Sigmoid colon (tissue), 4 donors: ENCODE results near the gene SV2B.

Experiments used
- CTCF ChIP-seq, 4 experiments: fragments of 450-650 bp in 3 of 4; fragments of 200-600 bp in 1 of 4; IDR thresholded peaks; one replicate each; pipeline ENCODE4 v1.5.1; 2016 to 2019; ENCODE audit warnings: antibody characterized with exemption in 4 of 4, mild to moderate bottlenecking in 3 of 4, moderate library complexity in 2 of 4
- EP300 ChIP-seq, 4 donors: sonication (generic); formaldehyde crosslinking; IDR thresholded peaks; one replicate each; pipeline ENCODE4 v1.6.1; 2017; ENCODE audit warnings: antibody characterized with exemption in 4 of 4
- POLR2A ChIP-seq, 2 donors: fragments of 450-650 bp; IDR thresholded peaks; one replicate each; pipeline ENCODE4 v1.6.1; 2016; ENCODE audit warnings: antibody characterized with exemption in 2 of 2, mild to moderate bottlenecking in 2 of 2, moderate library complexity in 2 of 2
- POLR2AphosphoS5 ChIP-seq, 4 donors: sonication (generic); formaldehyde crosslinking; IDR thresholded peaks; one replicate each; pipeline ENCODE4 v1.6.1; 2017; ENCODE audit warnings: antibody characterized with exemption in 4 of 4

GRCh38 chr15:91168457-91168856 is 68.4 kb downstream of the SV2B start:
- TF ChIP-seq CTCF (IDR thresholded peaks at IDR 0.05) (no peak), POLR2A (IDR thresholded peaks at IDR 0.05) (no peak), EP300 (IDR thresholded peaks at IDR 0.05) (no peak), POLR2AphosphoS5 (IDR thresholded peaks at IDR 0.05) (no peak)
